ENCODE measurements around the gene FBXO11.
"Not testable (repeated sequence)": the region's sequence is repeated elsewhere in the genome, so short reads cannot be mapped to it uniquely, and the experiment has no call there.

The FBXO11 gene

GRCh38 chr2:47897883-47898731, 8.2 kb downstream of the FBXO11 start:
- DNase-seq (ENCODE audit: low spot score): no peak

- not testable (repeated sequence) for DNase-seq (ENCODE audit: low spot score)
Observed at GRCh38 chr2:47897191-47897882, 9.0 kb downstream of the FBXO11 start.

- DNase-seq (ENCODE audit: low spot score): no peak
Observed at GRCh38 chr2:47896450-47896968, 9.8 kb downstream of the FBXO11 start.

GRCh38 chr2:47893771-47894170, 12.5 kb downstream of the FBXO11 start:
- no peak for DNase-seq (ENCODE audit: low spot score)

- DNase-seq (ENCODE audit: low spot score): no peak
Observed at GRCh38 chr2:47892338-47892730, 14.0 kb downstream of the FBXO11 start.

- DNase-seq (ENCODE audit: low spot score): no peak
Observed at GRCh38 chr2:47891369-47892337, 14.6 kb downstream of the FBXO11 start.

- DNase-seq (ENCODE audit: low spot score): no peak
Observed at GRCh38 chr2:47890711-47891368, 15.5 kb downstream of the FBXO11 start.

- DNase-seq (ENCODE audit: low spot score): no peak
Observed at GRCh38 chr2:47888581-47889280, 17.6 kb downstream of the FBXO11 start.

- no peak for DNase-seq (ENCODE audit: low spot score)
Observed at GRCh38 chr2:47876912-47877311, 29.4 kb downstream of the FBXO11 start.

GRCh38 chr2:47872941-47873340, 33.4 kb downstream of the FBXO11 start:
- DNase-seq (ENCODE audit: low spot score): no peak

GRCh38 chr2:47870641-47871540, 35.4 kb downstream of the FBXO11 start:
- no peak for DNase-seq (ENCODE audit: low spot score)

- DNase-seq (ENCODE audit: low spot score): no peak
Observed at GRCh38 chr2:47869859-47870595, 36.3 kb downstream of the FBXO11 start.

GRCh38 chr2:47868611-47869352, 37.5 kb downstream of the FBXO11 start:
- no peak for DNase-seq (ENCODE audit: low spot score)

GRCh38 chr2:47867205-47867604, 39.1 kb downstream of the FBXO11 start:
- DNase-seq (ENCODE audit: low spot score): peak; percentile 29

- DNase-seq (ENCODE audit: low spot score): no peak
Observed at GRCh38 chr2:47864566-47864965, 41.7 kb downstream of the FBXO11 start.

GRCh38 chr2:47862949-47863348, 43.3 kb downstream of the FBXO11 start:
- no peak for DNase-seq (ENCODE audit: low spot score)

GRCh38 chr2:47853067-47853777, 53.1 kb downstream of the FBXO11 start:
- not testable (repeated sequence) for DNase-seq (ENCODE audit: low spot score)

GRCh38 chr2:47850198-47850597, 56.1 kb downstream of the FBXO11 start:
- DNase-seq (ENCODE audit: low spot score): no peak
